ENCODE data around the gene FSTL5. TPM values are rescaled to one million over a fixed set of nuclear protein-coding genes. Genes with fewer than 3 reads are reported as not detected.

FSTL5 gene
- total RNA-seq, 1 experiment from 2014 or later, result not detected

GRCh38 chr4:162157241-162157640 is 6.6 kb downstream of the FSTL5 start:
- Histone ChIP-seq H3K9me2 (ENCODE audit: insufficient read depth) (no peaks in the 10 kb centered on the region), H3K4me1 (ENCODE audit: control insufficient read depth in 1 of 2, insufficient read depth in 2 of 2, low read length in 2 of 2) (no peaks in the 10 kb centered on the region), H3K9me3 (ENCODE audit: control insufficient read depth in 1 of 2, insufficient read depth in 1 of 2, low read depth in 1 of 2, low read length in 2 of 2) (no peaks in the 10 kb centered on the region), H3K27ac (ENCODE audit: low read depth, low read length) (no peak overlapping the region), H3K4me3 (replicated peaks in 1 of 2; ENCODE audit: low read depth in 1 of 2, low read length in 2 of 2) (no peak overlapping the region), H3K4me2 (ENCODE audit: low read length) (no peak overlapping the region), H3K27me3 (ENCODE audit: insufficient read depth, low read length) (no peaks in the 10 kb centered on the region), H3K36me3 (ENCODE audit: control insufficient read depth in 1 of 2, insufficient read depth in 2 of 2, low read length in 2 of 2) (no peaks in the 10 kb centered on the region), H2AFZ (ENCODE audit: low read depth, low read length, poor library complexity, severe bottlenecking) (no peak overlapping the region), H4K20me1 (ENCODE audit: insufficient read depth) (no peaks in the 10 kb centered on the region), H3K79me2 (ENCODE audit: insufficient read depth, low read length) (no peaks in the 10 kb centered on the region), H3K9ac (ENCODE audit: low read length) (no peak overlapping the region)
- DNase-seq (ENCODE audit: low read depth, low spot score), result no peak
- BruUV-seq (replicated peaks), result no TSS peak
- RAD21 ChIA-PET (ENCODE audit: low non-redundant PET in 1 of 2, low total read pairs in 2 of 2, uncharacterized antibody in 2 of 2, unreplicated experiment in 2 of 2), result no interaction called here
- POLR2A ChIA-PET, result no interaction called here
- TF ChIP-seq ZFX (IDR thresholded peaks at IDR 0.05), result no peak
- TF ChIP-seq SRF (IDR thresholded peaks at IDR 0.05; ENCODE audit: low read depth), result no peak
- no peak for TF ChIP-seq JUND (IDR thresholded peaks at IDR 0.05)
- no peak for TF ChIP-seq RAD21 (IDR thresholded peaks at IDR 0.05; ENCODE audit: low read depth)
- no peak for TF ChIP-seq SIN3A (IDR thresholded peaks at IDR 0.05; ENCODE audit: low read depth)
- no peak for TF ChIP-seq EGR1 (IDR thresholded peaks at IDR 0.05; ENCODE audit: low read depth)
- no peak for TF ChIP-seq ATF3 (IDR thresholded peaks at IDR 0.05)
- no peak for TF ChIP-seq EZH2phosphoT487 (IDR thresholded peaks at IDR 0.05; ENCODE audit: borderline replicate concordance)
- TF ChIP-seq YY1 (IDR thresholded peaks at IDR 0.05; ENCODE audit: extremely low read depth, insufficient replicate concordance, low read depth, low read length), result no peak
- TF ChIP-seq FOSL1 (IDR thresholded peaks at IDR 0.05; ENCODE audit: low read depth), result no peak
- TF ChIP-seq MAX (IDR thresholded peaks at IDR 0.05), result no peak
- no peak for TF ChIP-seq ZBTB33 (IDR thresholded peaks at IDR 0.05; ENCODE audit: extremely low read depth, insufficient replicate concordance, low read length)
- TF ChIP-seq EZH2 (IDR thresholded peaks at IDR 0.05), result no peak
- intact Hi-C loops (cut with micrococcal nuclease), result no loop called here
- CTCF ChIA-PET, result no interaction called here
- ATAC-seq, result no peak
